HepG2 (cell line): Measurements from ENCODE around the gene SLC10A1. TPM values are rescaled to one million over a fixed set of nuclear protein-coding genes. Genes with fewer than 3 reads are reported as not detected.
A peak's percentile ranks its signal among the peaks of the same experiment; 100 is the strongest.

Experiments used
- FOXO1 ChIP-seq: sonication (generic); formaldehyde crosslinking; IDR thresholded peaks from 2 replicates; pipeline ENCODE4 v1.4.0; 2020; ENCODE audit warnings: missing genetic modification reagents
- HNF4G ChIP-seq, 2 experiments: sonication (generic) in 1 of 2; formaldehyde crosslinking in 1 of 2; IDR thresholded peaks; 2 replicates each; pipeline versions ENCODE4 v1.4.0 to v1.6.1; 2011 to 2020; ENCODE audit warnings: borderline replicate concordance in 2 of 2, low read depth in 2 of 2, mild to moderate bottlenecking in 2 of 2, low read length in 1 of 2, missing genetic modification reagents in 1 of 2, moderate library complexity in 1 of 2
- HOXA5 ChIP-seq: sonication (generic); formaldehyde crosslinking; IDR thresholded peaks from 2 replicates; pipeline ENCODE4 v1.4.0; 2020; ENCODE audit warnings: missing genetic modification reagents
- JUN ChIP-seq: sonication (generic); formaldehyde crosslinking; IDR thresholded peaks from 2 replicates; pipeline ENCODE4 v1.4.0; 2020; ENCODE audit warnings: mild to moderate bottlenecking, missing genetic modification reagents
- SALL2 ChIP-seq: sonication (generic); formaldehyde crosslinking; IDR thresholded peaks from 2 replicates; pipeline ENCODE4 v1.8.1; 2023; ENCODE audit warnings: mild to moderate bottlenecking, missing genetic modification reagents, inconsistent platforms
- ZNF333 ChIP-seq: sonication (generic); formaldehyde crosslinking; IDR thresholded peaks from 2 replicates; pipeline ENCODE4 v1.4.0; 2020; ENCODE audit warnings: mild to moderate bottlenecking, missing genetic modification reagents, borderline replicate concordance
- ZNF367 ChIP-seq: sonication (generic); formaldehyde crosslinking; IDR thresholded peaks from 2 replicates; pipeline ENCODE4 v1.4.0; 2020; ENCODE audit warnings: missing genetic modification reagents, borderline replicate concordance
- ZNF446 ChIP-seq: sonication (generic); formaldehyde crosslinking; IDR thresholded peaks from 2 replicates; pipeline ENCODE4 v1.5.0; 2020; ENCODE audit warnings: mild to moderate bottlenecking, missing genetic modification reagents
- ZNF451 ChIP-seq: sonication (generic); formaldehyde crosslinking; IDR thresholded peaks from 2 replicates; pipeline ENCODE4 v1.5.0; 2020; ENCODE audit warnings: mild to moderate bottlenecking, missing genetic modification reagents
- ZNF839 ChIP-seq: sonication (generic); formaldehyde crosslinking; IDR thresholded peaks from 2 replicates; pipeline ENCODE4 v1.4.0; 2020; ENCODE audit warnings: missing genetic modification reagents, mild to moderate bottlenecking, borderline replicate concordance
- polyA plus RNA-seq, 8 experiments: library from polyadenylated mRNA; depleted of rRNA in 3 of 8; stranded (reverse) in 7 of 8; unstranded in 1 of 8; fragments of >200 nt; fragmentation: Illumina TruSeq in 4 of 8; extraction: Trizol in 4 of 8; gene quantifications; 2 replicates each; pipeline versions ENCODE4 v1.2.1 to v1.2.3, GENCODE V29; 2011 to 2016; ENCODE audit warnings: low read depth in 4 of 8, missing spikeins in 1 of 8, mixed read lengths in 1 of 8; ENCODE audit not compliant: insufficient read depth in 1 of 8
- total RNA-seq, 5 experiments: library from RNA; depleted of rRNA; stranded (reverse); fragments of >200 nt; fragmentation: Illumina TruSeq; extraction: Trizol; gene quantifications; 2 replicates each; pipeline ENCODE4 v1.2.3, GENCODE V29; 2016; ENCODE audit warnings: low read depth in 1 of 5
- TF ChIP-seq, protein P1 (sequence below): sonication (generic); formaldehyde crosslinking; conservative IDR thresholded peaks from 2 replicates; pipeline ENCODE4 v1.4.0; 2020; ENCODE audit warnings: missing genetic modification reagents
- TF ChIP-seq, protein P2 (sequence below): sonication (generic); formaldehyde crosslinking; IDR thresholded peaks from 2 replicates; pipeline ENCODE4 v1.4.0; 2020; ENCODE audit warnings: mild to moderate bottlenecking, missing genetic modification reagents
- TF ChIP-seq, protein P3 (sequence below): sonication (generic); formaldehyde crosslinking; IDR thresholded peaks from 2 replicates; pipeline ENCODE4 v1.4.0; 2020; ENCODE audit warnings: missing genetic modification reagents
- TF ChIP-seq, protein P4 (sequence below): sonication (generic); formaldehyde crosslinking; IDR thresholded peaks from 2 replicates; pipeline ENCODE4; 2020; ENCODE audit warnings: missing genetic modification reagents, mild to moderate bottlenecking, borderline replicate concordance
- TF ChIP-seq, protein P5 (sequence below): sonication (generic); formaldehyde crosslinking; IDR thresholded peaks from 2 replicates; pipeline ENCODE4 v1.4.0; 2020; ENCODE audit warnings: missing genetic modification reagents

Gene SLC10A1
- total and polyA plus RNA-seq, 2 of the 13 experiments (the other 11 are each of a cell fraction or from before 2014, with no cell fraction given): 0.17 TPM; not detected in 1

DNA sequence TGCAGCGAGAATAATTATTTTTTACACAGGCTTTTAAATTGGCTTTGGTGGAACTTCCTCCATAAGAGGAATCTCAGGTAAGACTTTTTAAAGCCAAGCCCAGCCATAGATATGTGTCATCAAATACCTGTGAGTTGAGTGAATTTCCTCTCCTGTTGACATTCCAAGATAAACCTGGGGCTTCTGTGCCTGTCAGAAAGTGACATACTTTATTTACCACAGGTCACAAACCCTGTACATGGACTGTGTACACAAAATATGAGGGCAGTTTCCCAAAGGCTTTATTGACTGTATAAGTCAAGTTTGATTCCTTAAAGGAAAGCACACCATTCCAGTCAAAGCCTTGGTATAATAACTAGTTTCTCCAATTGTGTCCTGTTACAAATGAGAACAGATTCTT lies 56.0 kb downstream of the SLC10A1 start (continued):
- TF ChIP-seq, protein P1, sequence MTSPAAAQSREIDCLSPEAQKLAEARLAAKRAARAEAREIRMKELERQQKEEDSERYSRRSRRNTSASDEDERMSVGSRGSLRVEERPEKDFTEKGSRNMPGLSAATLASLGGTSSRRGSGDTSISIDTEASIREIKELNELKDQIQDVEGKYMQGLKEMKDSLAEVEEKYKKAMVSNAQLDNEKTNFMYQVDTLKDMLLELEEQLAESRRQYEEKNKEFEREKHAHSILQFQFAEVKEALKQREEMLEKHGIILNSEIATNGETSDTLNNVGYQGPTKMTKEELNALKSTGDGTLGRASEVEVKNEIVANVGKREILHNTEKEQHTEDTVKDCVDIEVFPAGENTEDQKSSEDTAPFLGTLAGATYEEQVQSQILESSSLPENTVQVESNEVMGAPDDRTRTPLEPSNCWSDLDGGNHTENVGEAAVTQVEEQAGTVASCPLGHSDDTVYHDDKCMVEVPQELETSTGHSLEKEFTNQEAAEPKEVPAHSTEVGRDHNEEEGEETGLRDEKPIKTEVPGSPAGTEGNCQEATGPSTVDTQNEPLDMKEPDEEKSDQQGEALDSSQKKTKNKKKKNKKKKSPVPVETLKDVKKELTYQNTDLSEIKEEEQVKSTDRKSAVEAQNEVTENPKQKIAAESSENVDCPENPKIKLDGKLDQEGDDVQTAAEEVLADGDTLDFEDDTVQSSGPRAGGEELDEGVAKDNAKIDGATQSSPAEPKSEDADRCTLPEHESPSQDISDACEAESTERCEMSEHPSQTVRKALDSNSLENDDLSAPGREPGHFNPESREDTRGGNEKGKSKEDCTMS (CRISPR knock-in tag): no peak
- TF ChIP-seq ZNF367 (CRISPR knock-in tag): no peak
- TF ChIP-seq ZNF839 (CRISPR knock-in tag): no peak
- TF ChIP-seq, protein P2, sequence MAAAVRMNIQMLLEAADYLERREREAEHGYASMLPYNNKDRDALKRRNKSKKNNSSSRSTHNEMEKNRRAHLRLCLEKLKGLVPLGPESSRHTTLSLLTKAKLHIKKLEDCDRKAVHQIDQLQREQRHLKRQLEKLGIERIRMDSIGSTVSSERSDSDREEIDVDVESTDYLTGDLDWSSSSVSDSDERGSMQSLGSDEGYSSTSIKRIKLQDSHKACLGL (CRISPR knock-in tag): no peak
- TF ChIP-seq, protein P3, sequence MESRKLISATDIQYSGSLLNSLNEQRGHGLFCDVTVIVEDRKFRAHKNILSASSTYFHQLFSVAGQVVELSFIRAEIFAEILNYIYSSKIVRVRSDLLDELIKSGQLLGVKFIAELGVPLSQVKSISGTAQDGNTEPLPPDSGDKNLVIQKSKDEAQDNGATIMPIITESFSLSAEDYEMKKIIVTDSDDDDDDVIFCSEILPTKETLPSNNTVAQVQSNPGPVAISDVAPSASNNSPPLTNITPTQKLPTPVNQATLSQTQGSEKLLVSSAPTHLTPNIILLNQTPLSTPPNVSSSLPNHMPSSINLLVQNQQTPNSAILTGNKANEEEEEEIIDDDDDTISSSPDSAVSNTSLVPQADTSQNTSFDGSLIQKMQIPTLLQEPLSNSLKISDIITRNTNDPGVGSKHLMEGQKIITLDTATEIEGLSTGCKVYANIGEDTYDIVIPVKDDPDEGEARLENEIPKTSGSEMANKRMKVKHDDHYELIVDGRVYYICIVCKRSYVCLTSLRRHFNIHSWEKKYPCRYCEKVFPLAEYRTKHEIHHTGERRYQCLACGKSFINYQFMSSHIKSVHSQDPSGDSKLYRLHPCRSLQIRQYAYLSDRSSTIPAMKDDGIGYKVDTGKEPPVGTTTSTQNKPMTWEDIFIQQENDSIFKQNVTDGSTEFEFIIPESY (CRISPR knock-in tag): no peak
- TF ChIP-seq ZNF451 (CRISPR knock-in tag): no peak
- TF ChIP-seq SALL2 (CRISPR knock-in tag): no peak
- TF ChIP-seq, protein P4, sequence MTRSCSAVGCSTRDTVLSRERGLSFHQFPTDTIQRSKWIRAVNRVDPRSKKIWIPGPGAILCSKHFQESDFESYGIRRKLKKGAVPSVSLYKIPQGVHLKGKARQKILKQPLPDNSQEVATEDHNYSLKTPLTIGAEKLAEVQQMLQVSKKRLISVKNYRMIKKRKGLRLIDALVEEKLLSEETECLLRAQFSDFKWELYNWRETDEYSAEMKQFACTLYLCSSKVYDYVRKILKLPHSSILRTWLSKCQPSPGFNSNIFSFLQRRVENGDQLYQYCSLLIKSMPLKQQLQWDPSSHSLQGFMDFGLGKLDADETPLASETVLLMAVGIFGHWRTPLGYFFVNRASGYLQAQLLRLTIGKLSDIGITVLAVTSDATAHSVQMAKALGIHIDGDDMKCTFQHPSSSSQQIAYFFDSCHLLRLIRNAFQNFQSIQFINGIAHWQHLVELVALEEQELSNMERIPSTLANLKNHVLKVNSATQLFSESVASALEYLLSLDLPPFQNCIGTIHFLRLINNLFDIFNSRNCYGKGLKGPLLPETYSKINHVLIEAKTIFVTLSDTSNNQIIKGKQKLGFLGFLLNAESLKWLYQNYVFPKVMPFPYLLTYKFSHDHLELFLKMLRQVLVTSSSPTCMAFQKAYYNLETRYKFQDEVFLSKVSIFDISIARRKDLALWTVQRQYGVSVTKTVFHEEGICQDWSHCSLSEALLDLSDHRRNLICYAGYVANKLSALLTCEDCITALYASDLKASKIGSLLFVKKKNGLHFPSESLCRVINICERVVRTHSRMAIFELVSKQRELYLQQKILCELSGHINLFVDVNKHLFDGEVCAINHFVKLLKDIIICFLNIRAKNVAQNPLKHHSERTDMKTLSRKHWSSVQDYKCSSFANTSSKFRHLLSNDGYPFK (CRISPR knock-in tag): no peak
- TF ChIP-seq ZNF333 (CRISPR knock-in tag): no peak
- TF ChIP-seq JUN: no peak
- TF ChIP-seq, protein P5, sequence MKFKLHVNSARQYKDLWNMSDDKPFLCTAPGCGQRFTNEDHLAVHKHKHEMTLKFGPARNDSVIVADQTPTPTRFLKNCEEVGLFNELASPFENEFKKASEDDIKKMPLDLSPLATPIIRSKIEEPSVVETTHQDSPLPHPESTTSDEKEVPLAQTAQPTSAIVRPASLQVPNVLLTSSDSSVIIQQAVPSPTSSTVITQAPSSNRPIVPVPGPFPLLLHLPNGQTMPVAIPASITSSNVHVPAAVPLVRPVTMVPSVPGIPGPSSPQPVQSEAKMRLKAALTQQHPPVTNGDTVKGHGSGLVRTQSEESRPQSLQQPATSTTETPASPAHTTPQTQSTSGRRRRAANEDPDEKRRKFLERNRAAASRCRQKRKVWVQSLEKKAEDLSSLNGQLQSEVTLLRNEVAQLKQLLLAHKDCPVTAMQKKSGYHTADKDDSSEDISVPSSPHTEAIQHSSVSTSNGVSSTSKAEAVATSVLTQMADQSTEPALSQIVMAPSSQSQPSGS (CRISPR knock-in tag): no peak
- TF ChIP-seq ZNF446 (CRISPR knock-in tag): no peak
- no peak for TF ChIP-seq HNF4G (IDR thresholded peaks at IDR 0.05; ENCODE audit: borderline replicate concordance, low read depth, low read length)
- no peak for TF ChIP-seq HNF4G (CRISPR knock-in tag; IDR thresholded peaks at IDR 0.05; ENCODE audit: borderline replicate concordance, low read depth)
- peak; percentile 52; the same call in 1 of the 2 replicates for TF ChIP-seq FOXO1 (CRISPR knock-in tag)
- TF ChIP-seq HOXA5 (CRISPR knock-in tag): no peak
